Tibial artery (tissue), 4 donors: ENCODE results near the gene AGK.
"Not testable (repeated sequence)": the region's sequence is repeated elsewhere in the genome, so short reads cannot be mapped to it uniquely, and the experiment has no call there.

ENCODE experiments used
- DNase-seq, 2 donors: peaks; one replicate each; pipeline ENCODE4 v3.0.0-alpha.2; 2019
- H3K27ac ChIP-seq, 2 donors: fragments of 200-600 bp; sonication (generic) in 1 of 2; 1 replicate in 1 of 2; 2 replicates in 1 of 2; pipeline ENCODE4 v1.5.1; 2018 to 2019; ENCODE audit warnings: mild to moderate bottlenecking in 1 of 2
- H3K27me3 ChIP-seq, 2 donors: fragments of 200-600 bp; sonication (generic) in 1 of 2; one replicate each; pipeline versions ENCODE4 v1.5.1 to v1.6.0; 2016 to 2019
- H3K36me3 ChIP-seq, 3 donors: fragments of 200-600 bp; sonication (generic) in 2 of 3; one replicate each; pipeline ENCODE4 v1.5.1; 2016 to 2019; ENCODE audit warnings: mild to moderate bottlenecking in 2 of 3
- H3K4me1 ChIP-seq, 4 donors: fragments of 200-600 bp; sonication (generic) in 2 of 4; 1 replicate in 3 of 4; 2 replicates in 1 of 4; pipeline ENCODE4 v1.5.1; 2016 to 2019
- H3K4me3 ChIP-seq, 2 donors: fragments of 200-600 bp; sonication (generic) in 1 of 2; 1 replicate in 1 of 2; 2 replicates in 1 of 2; pipeline ENCODE4 v1.5.1; 2018 to 2019; ENCODE audit warnings: mild to moderate bottlenecking in 2 of 2
- H3K9me3 ChIP-seq, 3 donors: fragments of 200-600 bp; sonication (generic) in 1 of 3; one replicate each; pipeline ENCODE4 v1.5.1; 2016 to 2019
- CTCF ChIP-seq, 2 experiments: fragments of 200-600 bp in 1 of 2; fragments of 450-650 bp in 1 of 2; IDR thresholded peaks; one replicate each; pipeline ENCODE4 v1.5.1; 2017 to 2019; ENCODE audit warnings: antibody characterized with exemption in 2 of 2, mild to moderate bottlenecking in 1 of 2, moderate library complexity in 1 of 2
- intact Hi-C: fragments of 100-400 bp; cut with DNase I; formaldehyde crosslinking; loops from one replicate; pipeline ENCODE4 v1.15.0; 2023; ENCODE audit warnings: low total_unique reads

The AGK gene

GRCh38 chr7:141557360-141557759 is 6.2 kb downstream of the AGK start:
- H3K9me3 ChIP-seq, result peaks cover 0 to 5% (median 0%) of the 10 kb centered on the region in 3 donors
- no peak for TF ChIP-seq CTCF (IDR thresholded peaks at IDR 0.05)
- intact Hi-C loops, result no loop called here

GRCh38 chr7:141557831-141558531 is 6.8 kb downstream of the AGK start:
- not testable (repeated sequence) for H3K27ac ChIP-seq

More at GRCh38 chr7:141557360-141557759, 6.2 kb downstream of the AGK start:
- Histone ChIP-seq H3K27me3 (no peaks in the 10 kb centered on the region), H3K4me1 (peaks cover 0 to 10% (median 4%) of the 10 kb centered on the region in 4 donors), H3K36me3 (peaks cover 14 to 40% (median 20%) of the 10 kb centered on the region in 3 donors), H3K4me3 (no peak overlapping the region), H3K27ac (no peak overlapping the region)
- DNase-seq, result no peak

GRCh38 chr7:141558544-141559183 is 7.5 kb downstream of the AGK start:
- Histone ChIP-seq H3K4me1 (peaks cover 0 to 4% (median 0%) of the 10 kb centered on the region in 4 donors), H3K27me3 (no peaks in the 10 kb centered on the region), H3K4me3 (no peak overlapping the region), H3K27ac (no peak overlapping the region), H3K36me3 (peaks cover 20 to 40% (median 23%) of the 10 kb centered on the region in 3 donors), H3K9me3 (peaks cover 0 to 5% (median 0%) of the 10 kb centered on the region in 3 donors)
- DNase-seq, result no peak
- intact Hi-C loops, result no loop called here
- no peak for TF ChIP-seq CTCF (IDR thresholded peaks at IDR 0.05)

More at GRCh38 chr7:141557831-141558531, 6.8 kb downstream of the AGK start:
- H3K9me3 ChIP-seq, DNase-seq, H3K27me3 ChIP-seq, intact Hi-C loops, H3K4me3 ChIP-seq, H3K4me1 ChIP-seq: not testable (repeated sequence)
- H3K36me3 ChIP-seq, result peaks cover 16 to 40% (median 20%) of the 10 kb centered on the region in 3 donors

GRCh38 chr7:141559961-141560360 is 8.8 kb downstream of the AGK start:
- no peaks in the 10 kb centered on the region for H3K27me3 ChIP-seq
- H3K27ac ChIP-seq, result no peak overlapping the region
- no peak for TF ChIP-seq CTCF (IDR thresholded peaks at IDR 0.05)
- H3K4me1 ChIP-seq, result peaks cover 0 to 4% (median 0%) of the 10 kb centered on the region in 4 donors
- H3K36me3 ChIP-seq, result peaks cover 20 to 40% (median 36%) of the 10 kb centered on the region in 3 donors
- intact Hi-C loops, result no loop called here
- no peak for DNase-seq
- H3K4me3 ChIP-seq, result no peak overlapping the region
- peaks cover 0 to 5% (median 0%) of the 10 kb centered on the region in 3 donors for H3K9me3 ChIP-seq

GRCh38 chr7:141562036-141562435 is 10.8 kb downstream of the AGK start:
- Histone ChIP-seq H3K27me3 (no peaks in the 10 kb centered on the region), H3K4me1 (peaks cover 0 to 4% (median 0%) of the 10 kb centered on the region in 4 donors), H3K36me3 (peaks cover 12 to 41% (median 39%) of the 10 kb centered on the region in 3 donors), H3K9me3 (peaks cover 0 to 5% (median 0%) of the 10 kb centered on the region in 3 donors), H3K4me3 (no peak overlapping the region), H3K27ac (no peak overlapping the region)
- no peak for TF ChIP-seq CTCF (IDR thresholded peaks at IDR 0.05)
- no peak for DNase-seq
- intact Hi-C loops, result no loop called here

GRCh38 chr7:141562543-141562942 is 11.3 kb downstream of the AGK start:
- Histone ChIP-seq H3K27me3 (no peaks in the 10 kb centered on the region), H3K36me3 (peaks cover 12 to 45% (median 36%) of the 10 kb centered on the region in 3 donors), H3K27ac (no peak overlapping the region), H3K4me1 (peaks cover 0 to 4% (median 0%) of the 10 kb centered on the region in 4 donors), H3K9me3 (peaks cover 0 to 5% (median 0%) of the 10 kb centered on the region in 3 donors), H3K4me3 (no peak overlapping the region)
- DNase-seq, result no peak
- intact Hi-C loops, result no loop called here
- TF ChIP-seq CTCF (IDR thresholded peaks at IDR 0.05), result no peak
